Adipocyte (in vitro differentiated cells): ENCODE measurements around the gene SARS1.

Experiments used
- DNase-seq: peaks from one replicate; pipeline ENCODE4 v3.0.0-alpha.2; 2015; ENCODE audit warnings: low read depth
- H3K27me3 ChIP-seq: replicated peaks from 2 replicates; pipeline ENCODE4 v1.7.0; 2013; ENCODE audit warnings: mild to moderate bottlenecking, low read length, moderate library complexity; ENCODE audit not compliant: control insufficient read depth, insufficient read depth
- H3K36me3 ChIP-seq: 2 replicates; pipeline ENCODE4 v1.7.0; 2013; ENCODE audit warnings: low read length, mild to moderate bottlenecking, moderate library complexity; ENCODE audit not compliant: control insufficient read depth, insufficient read depth, severe bottlenecking
- H3K4me1 ChIP-seq: 2 replicates; pipeline ENCODE4 v1.7.0; 2013; ENCODE audit warnings: mild to moderate bottlenecking, low read length, moderate library complexity; ENCODE audit not compliant: control insufficient read depth, insufficient read depth
- H3K4me3 ChIP-seq: 2 replicates; pipeline ENCODE4 v1.7.0; 2013; ENCODE audit warnings: mild to moderate bottlenecking, low read length, moderate library complexity
- H3K9ac ChIP-seq: 2 replicates; pipeline ENCODE4 v1.7.0; 2013; ENCODE audit warnings: mild to moderate bottlenecking, low read length, moderate library complexity
- H3K9me3 ChIP-seq: 2 replicates; pipeline ENCODE4 v1.7.0; 2013; ENCODE audit warnings: mild to moderate bottlenecking, low read length, moderate library complexity; ENCODE audit not compliant: control insufficient read depth

Gene SARS1

GRCh38 chr1:109252167-109252892 is 38.6 kb downstream of the SARS1 start:
- DNase-seq, result no peak
- Histone ChIP-seq H3K4me3 (no peak overlapping the region), H3K27me3 (peaks cover 38% of the 10 kb centered on the region), H3K4me1 (peaks cover 11% of the 10 kb centered on the region), H3K9ac (no peak overlapping the region), H3K9me3 (no peaks in the 10 kb centered on the region), H3K36me3 (no peaks in the 10 kb centered on the region)

- H3K4me3 ChIP-seq, result no peak overlapping the region
- H3K27me3 ChIP-seq, result peaks cover 34% of the 10 kb centered on the region
- H3K9me3 ChIP-seq, result no peaks in the 10 kb centered on the region
- no peak for DNase-seq
- H3K9ac ChIP-seq, result no peak overlapping the region
- no peaks in the 10 kb centered on the region for H3K36me3 ChIP-seq
- H3K4me1 ChIP-seq, result peaks cover 11% of the 10 kb centered on the region
Observed at GRCh38 chr1:109252893-109253802, 39.4 kb downstream of the SARS1 start.

GRCh38 chr1:109253803-109254620 is 40.3 kb downstream of the SARS1 start:
- H3K27me3 ChIP-seq, result peaks cover 31% of the 10 kb centered on the region
- no peaks in the 10 kb centered on the region for H3K9me3 ChIP-seq
- H3K9ac ChIP-seq, result no peak overlapping the region
- H3K4me1 ChIP-seq, result peaks cover 11% of the 10 kb centered on the region
- H3K36me3 ChIP-seq, result no peaks in the 10 kb centered on the region
- no peak for DNase-seq
- H3K4me3 ChIP-seq, result no peak overlapping the region

- Histone ChIP-seq H3K4me3 (no peak overlapping the region), H3K27me3 (peaks cover 30% of the 10 kb centered on the region)
Observed at GRCh38 chr1:109254621-109255096, 40.9 kb downstream of the SARS1 start.

GRCh38 chr1:109255097-109255651 is 41.5 kb downstream of the SARS1 start:
- Histone ChIP-seq H3K27me3 (peaks cover 28% of the 10 kb centered on the region), H3K9ac (no peak overlapping the region), H3K4me3 (no peak overlapping the region), H3K4me1 (peaks cover 11% of the 10 kb centered on the region), H3K36me3 (no peaks in the 10 kb centered on the region), H3K9me3 (no peaks in the 10 kb centered on the region)
- DNase-seq, result no peak

More at GRCh38 chr1:109254621-109255096, 40.9 kb downstream of the SARS1 start:
- H3K36me3 ChIP-seq, result no peaks in the 10 kb centered on the region
- H3K4me1 ChIP-seq, result peaks cover 11% of the 10 kb centered on the region
- H3K9ac ChIP-seq, result no peak overlapping the region
- no peaks in the 10 kb centered on the region for H3K9me3 ChIP-seq
- no peak for DNase-seq

- no peak overlapping the region for H3K9ac ChIP-seq
- H3K36me3 ChIP-seq, result no peaks in the 10 kb centered on the region
- peaks cover 11% of the 10 kb centered on the region for H3K4me1 ChIP-seq
- DNase-seq, result no peak
- H3K27me3 ChIP-seq, result peaks cover 23% of the 10 kb centered on the region
- no peak overlapping the region for H3K4me3 ChIP-seq
- H3K9me3 ChIP-seq, result no peaks in the 10 kb centered on the region
Observed at GRCh38 chr1:109255678-109256077, 42.0 kb downstream of the SARS1 start.

GRCh38 chr1:109256085-109256484 is 42.4 kb downstream of the SARS1 start:
- no peak overlapping the region for H3K4me3 ChIP-seq
- H3K9ac ChIP-seq, result no peak overlapping the region
- peaks cover 11% of the 10 kb centered on the region for H3K4me1 ChIP-seq
- no peaks in the 10 kb centered on the region for H3K9me3 ChIP-seq
- H3K36me3 ChIP-seq, result no peaks in the 10 kb centered on the region
- H3K27me3 ChIP-seq, result peaks cover 19% of the 10 kb centered on the region
- no peak for DNase-seq

- peaks cover 11% of the 10 kb centered on the region for H3K4me1 ChIP-seq
- H3K9me3 ChIP-seq, result no peaks in the 10 kb centered on the region
- no peak for DNase-seq
Observed at GRCh38 chr1:109256971-109257681, 43.4 kb downstream of the SARS1 start.

GRCh38 chr1:109257682-109258421 is 44.1 kb downstream of the SARS1 start:
- Histone ChIP-seq H3K9me3 (no peaks in the 10 kb centered on the region), H3K4me3 (no peak overlapping the region), H3K36me3 (no peaks in the 10 kb centered on the region), H3K27me3 (peaks cover 21% of the 10 kb centered on the region), H3K4me1 (peaks cover 11% of the 10 kb centered on the region), H3K9ac (no peak overlapping the region)
- no peak for DNase-seq

More at GRCh38 chr1:109256971-109257681, 43.4 kb downstream of the SARS1 start:
- H3K9ac ChIP-seq, result no peak overlapping the region
- H3K36me3 ChIP-seq, result no peaks in the 10 kb centered on the region
- H3K4me3 ChIP-seq, result no peak overlapping the region
- H3K27me3 ChIP-seq, result peaks cover 14% of the 10 kb centered on the region
